ENCODE measurements around the gene GIMAP8. TPM values are rescaled to one million over a fixed set of nuclear protein-coding genes. Genes with fewer than 3 reads are reported as not detected.

The GIMAP8 gene
- total RNA-seq, 6 experiments from 2014 or later = not detected

GRCh38 chr7:150444674-150445365 is 5.6 kb upstream of the GIMAP8 start:
- Mint-ChIP-seq H3K27ac (no peak overlapping the region), H3K27me3 (ENCODE audit: insufficient read depth) (peaks cover 17% of the 10 kb centered on the region), H3K9me3 (peaks cover 18% of the 10 kb centered on the region), H3K4me1 (ENCODE audit: low read depth) (peaks cover 5% of the 10 kb centered on the region; the same call in 1 of the 2 replicates), H3K4me3 (no peak overlapping the region), H3K36me3 (ENCODE audit: low read depth) (no peaks in the 10 kb centered on the region)
- TF ChIP-seq CTCF (IDR thresholded peaks at IDR 0.05) = no peak
- DNase-seq = no peak

- H3K9me3 Mint-ChIP-seq = peaks cover 15% of the 10 kb centered on the region
- peaks cover 5% of the 10 kb centered on the region; the same call in 1 of the 2 replicates for H3K4me1 Mint-ChIP-seq (ENCODE audit: low read depth)
- peaks cover 25% of the 10 kb centered on the region for H3K27me3 Mint-ChIP-seq (ENCODE audit: insufficient read depth)
- TF ChIP-seq CTCF (IDR thresholded peaks at IDR 0.05) = no peak
- H3K4me3 Mint-ChIP-seq = no peak overlapping the region
- no peaks in the 10 kb centered on the region for H3K36me3 Mint-ChIP-seq (ENCODE audit: low read depth)
- no peak for DNase-seq
- no peak overlapping the region for H3K27ac Mint-ChIP-seq
Measured at GRCh38 chr7:150446288-150446938, 4.0 kb upstream of the GIMAP8 start.

GRCh38 chr7:150447966-150448788 is 2.3 kb upstream of the GIMAP8 start:
- no peaks in the 10 kb centered on the region for H3K36me3 Mint-ChIP-seq (ENCODE audit: low read depth)
- H3K4me3 Mint-ChIP-seq = no peak overlapping the region
- no peak for TF ChIP-seq CTCF (IDR thresholded peaks at IDR 0.05)
- peaks cover 5% of the 10 kb centered on the region; the same call in 1 of the 2 replicates for H3K4me1 Mint-ChIP-seq (ENCODE audit: low read depth)
- no peak overlapping the region for H3K27ac Mint-ChIP-seq
- H3K27me3 Mint-ChIP-seq (ENCODE audit: insufficient read depth) = peaks cover 29% of the 10 kb centered on the region
- H3K9me3 Mint-ChIP-seq = peaks cover 4% of the 10 kb centered on the region; the same call in 1 of the 2 replicates
- DNase-seq = no peak

- Mint-ChIP-seq H3K9me3 (no peaks in the 10 kb centered on the region), H3K4me3 (no peak overlapping the region), H3K27ac (no peak overlapping the region), H3K4me1 (ENCODE audit: low read depth) (peaks cover 5% of the 10 kb centered on the region; the same call in 1 of the 2 replicates), H3K27me3 (ENCODE audit: insufficient read depth) (peaks cover 27% of the 10 kb centered on the region), H3K36me3 (ENCODE audit: low read depth) (no peaks in the 10 kb centered on the region)
- DNase-seq = peak; percentile 18
- peak; percentile 85 for TF ChIP-seq CTCF (IDR thresholded peaks at IDR 0.05)
Measured at GRCh38 chr7:150448789-150449147, 1.7 kb upstream of the GIMAP8 start.

- H3K9me3 Mint-ChIP-seq = no peaks in the 10 kb centered on the region
- no peak for TF ChIP-seq CTCF (IDR thresholded peaks at IDR 0.05)
- no peak for DNase-seq
- no peaks in the 10 kb centered on the region for H3K36me3 Mint-ChIP-seq (ENCODE audit: low read depth)
- H3K4me3 Mint-ChIP-seq = no peak overlapping the region
- peaks cover 5% of the 10 kb centered on the region; the same call in 1 of the 2 replicates for H3K4me1 Mint-ChIP-seq (ENCODE audit: low read depth)
- H3K27ac Mint-ChIP-seq = no peak overlapping the region
- H3K27me3 Mint-ChIP-seq (ENCODE audit: insufficient read depth) = peaks cover 27% of the 10 kb centered on the region
Measured at GRCh38 chr7:150449206-150449952, 1.1 kb upstream of the GIMAP8 start.
